ENCODE data around the gene KBTBD8.

Gene KBTBD8

DNA sequence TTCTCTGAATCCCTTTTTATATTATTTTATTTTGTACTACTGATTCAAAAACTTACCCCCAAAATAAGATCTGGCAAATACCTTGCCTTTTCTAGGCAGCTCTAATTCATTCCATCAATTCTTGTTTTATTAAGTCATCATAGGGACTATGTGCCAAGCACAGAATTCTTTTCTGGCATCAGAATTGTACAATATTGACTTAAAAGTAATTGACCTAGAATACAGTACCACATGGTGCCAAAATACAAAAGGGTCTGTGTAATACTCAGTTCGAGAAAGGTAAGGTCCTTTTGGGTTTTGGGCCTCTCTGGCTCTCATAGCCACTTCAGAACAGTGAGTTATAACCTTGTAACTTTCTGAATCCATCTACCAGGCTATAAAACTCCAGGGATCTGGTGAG lies 46.2 kb downstream of the KBTBD8 start:
- no peak for DNase-seq (ENCODE audit: low read depth)
- no peak overlapping the region for H3K4me3 ChIP-seq (ENCODE audit: control insufficient read depth, low read depth, low read length)
- TF ChIP-seq, protein P1, sequence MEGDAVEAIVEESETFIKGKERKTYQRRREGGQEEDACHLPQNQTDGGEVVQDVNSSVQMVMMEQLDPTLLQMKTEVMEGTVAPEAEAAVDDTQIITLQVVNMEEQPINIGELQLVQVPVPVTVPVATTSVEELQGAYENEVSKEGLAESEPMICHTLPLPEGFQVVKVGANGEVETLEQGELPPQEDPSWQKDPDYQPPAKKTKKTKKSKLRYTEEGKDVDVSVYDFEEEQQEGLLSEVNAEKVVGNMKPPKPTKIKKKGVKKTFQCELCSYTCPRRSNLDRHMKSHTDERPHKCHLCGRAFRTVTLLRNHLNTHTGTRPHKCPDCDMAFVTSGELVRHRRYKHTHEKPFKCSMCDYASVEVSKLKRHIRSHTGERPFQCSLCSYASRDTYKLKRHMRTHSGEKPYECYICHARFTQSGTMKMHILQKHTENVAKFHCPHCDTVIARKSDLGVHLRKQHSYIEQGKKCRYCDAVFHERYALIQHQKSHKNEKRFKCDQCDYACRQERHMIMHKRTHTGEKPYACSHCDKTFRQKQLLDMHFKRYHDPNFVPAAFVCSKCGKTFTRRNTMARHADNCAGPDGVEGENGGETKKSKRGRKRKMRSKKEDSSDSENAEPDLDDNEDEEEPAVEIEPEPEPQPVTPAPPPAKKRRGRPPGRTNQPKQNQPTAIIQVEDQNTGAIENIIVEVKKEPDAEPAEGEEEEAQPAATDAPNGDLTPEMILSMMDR (IDR thresholded peaks at IDR 0.05; ENCODE audit: control insufficient read depth, insufficient read depth, low read depth, low read length, missing control alignments): no peak

DNA sequence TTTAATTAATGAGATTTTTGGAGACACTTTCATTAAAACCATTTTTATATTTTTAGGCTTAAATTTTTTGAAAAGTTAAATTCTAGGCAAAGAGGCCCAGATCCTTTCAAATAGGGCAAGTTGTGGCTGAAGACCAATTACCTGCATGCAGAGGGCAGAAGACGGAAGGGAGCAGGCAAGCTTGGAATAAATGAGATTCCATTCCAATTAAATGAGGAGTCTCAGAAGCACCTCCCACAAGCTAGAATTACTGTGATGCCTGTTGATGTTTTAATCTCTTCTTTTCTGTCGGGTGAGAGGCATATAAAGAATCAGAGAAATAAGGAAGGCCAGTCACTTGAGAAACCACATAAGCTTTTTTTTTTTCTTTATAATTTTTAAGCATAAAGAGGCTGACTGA lies 46.8 kb downstream of the KBTBD8 start:
- TF ChIP-seq, protein P1 (IDR thresholded peaks at IDR 0.05; ENCODE audit: control insufficient read depth, insufficient read depth, low read depth, low read length, missing control alignments): no peak
- no peak for DNase-seq (ENCODE audit: low read depth)
- H3K4me3 ChIP-seq (ENCODE audit: control insufficient read depth, low read depth, low read length): no peak overlapping the region

DNA sequence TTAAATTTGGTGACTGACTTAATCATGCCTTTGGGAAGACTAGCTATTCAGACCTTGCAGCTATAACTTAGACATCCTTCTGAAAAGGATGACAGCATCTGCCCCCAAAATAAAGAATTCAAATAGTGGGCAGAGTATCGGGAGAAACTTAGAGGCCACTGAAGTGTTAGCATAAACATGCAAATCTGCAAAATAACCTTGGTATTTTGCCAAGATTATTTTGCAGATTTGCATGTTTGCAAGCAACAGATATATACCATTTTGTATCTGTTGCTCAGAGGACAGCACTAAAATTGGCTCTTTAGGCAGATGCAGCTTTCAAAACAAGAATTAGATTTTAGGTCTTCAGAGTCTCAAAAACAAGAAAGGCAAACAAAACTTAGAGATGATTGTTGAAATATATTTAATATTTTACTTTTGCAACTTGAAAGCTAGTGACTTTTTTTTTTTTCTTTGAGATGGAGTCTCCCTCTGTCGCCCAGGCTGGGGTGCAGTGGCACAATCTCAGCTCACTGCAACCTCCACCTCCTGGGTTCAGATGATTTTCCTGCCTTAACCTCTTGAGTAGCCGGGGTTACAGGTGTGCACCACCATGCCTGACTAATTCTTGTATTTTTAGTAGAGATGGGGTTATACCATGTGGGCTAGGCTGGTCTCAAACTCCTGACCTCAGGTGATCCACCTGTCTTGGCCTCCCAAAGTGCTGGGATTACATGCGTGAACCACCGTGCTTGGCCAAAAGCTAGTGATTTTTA lies 47.8 kb downstream of the KBTBD8 start:
- TF ChIP-seq, protein P1 (IDR thresholded peaks at IDR 0.05; ENCODE audit: control insufficient read depth, insufficient read depth, low read depth, low read length, missing control alignments): no peak
- no peak for DNase-seq (ENCODE audit: low read depth)
- no peak overlapping the region for H3K4me3 ChIP-seq (ENCODE audit: control insufficient read depth, low read depth, low read length)

DNA sequence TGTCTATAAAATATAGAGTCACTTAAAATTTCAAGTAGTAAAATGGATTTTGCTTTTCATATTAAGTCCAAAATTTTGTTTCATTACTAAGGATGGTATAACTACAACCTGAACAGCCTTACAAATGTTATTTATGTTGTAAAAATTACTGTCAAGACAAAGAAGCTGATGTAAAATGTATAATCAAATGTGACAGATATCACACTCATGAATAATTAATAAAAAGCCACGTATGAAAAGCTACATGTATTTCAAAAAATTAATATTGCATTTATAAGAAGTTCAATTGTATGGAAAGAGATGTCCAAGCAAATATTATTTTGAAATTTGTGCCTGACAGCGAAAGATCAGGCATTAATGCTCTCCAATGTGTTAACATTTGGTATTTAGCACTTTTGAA lies 48.9 kb downstream of the KBTBD8 start:
- TF ChIP-seq, protein P1 (IDR thresholded peaks at IDR 0.05; ENCODE audit: control insufficient read depth, insufficient read depth, low read depth, low read length, missing control alignments): no peak
- no peak overlapping the region for H3K4me3 ChIP-seq (ENCODE audit: control insufficient read depth, low read depth, low read length)
- no peak for DNase-seq (ENCODE audit: low read depth)

DNA sequence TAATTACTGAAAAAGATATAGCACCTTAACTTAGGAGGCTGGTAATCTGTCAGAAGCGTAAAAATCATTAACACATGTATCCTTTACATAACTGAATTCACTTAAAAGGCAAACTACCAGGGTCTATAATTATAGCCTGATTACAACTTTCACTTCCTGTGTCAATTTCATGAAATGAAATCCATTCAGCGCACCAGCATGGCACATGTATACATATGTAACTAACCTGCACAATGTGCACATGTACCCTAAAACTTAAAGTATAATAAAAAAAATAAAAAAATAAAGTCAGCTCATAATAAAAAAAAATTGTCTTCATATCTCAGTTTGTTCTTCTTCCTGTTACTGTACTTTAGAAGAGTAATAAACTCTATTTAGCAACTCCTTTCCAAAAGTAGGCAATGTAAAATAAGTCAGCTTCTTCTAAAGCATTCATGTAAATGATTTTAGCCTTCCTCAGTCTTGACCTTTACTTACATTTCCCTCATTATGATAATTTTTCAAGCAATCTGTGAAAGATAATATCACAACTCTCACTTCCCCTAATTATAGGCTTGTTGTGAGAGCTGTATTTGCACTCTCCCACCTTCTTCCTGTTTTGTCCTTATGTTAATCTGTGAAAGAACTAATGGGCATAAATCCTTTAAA lies 50.1 kb downstream of the KBTBD8 start:
- TF ChIP-seq, protein P1 (IDR thresholded peaks at IDR 0.05; ENCODE audit: control insufficient read depth, insufficient read depth, low read depth, low read length, missing control alignments): no peak
- no peak for DNase-seq (ENCODE audit: low read depth)
- no peak overlapping the region for H3K4me3 ChIP-seq (ENCODE audit: control insufficient read depth, low read depth, low read length)

DNA sequence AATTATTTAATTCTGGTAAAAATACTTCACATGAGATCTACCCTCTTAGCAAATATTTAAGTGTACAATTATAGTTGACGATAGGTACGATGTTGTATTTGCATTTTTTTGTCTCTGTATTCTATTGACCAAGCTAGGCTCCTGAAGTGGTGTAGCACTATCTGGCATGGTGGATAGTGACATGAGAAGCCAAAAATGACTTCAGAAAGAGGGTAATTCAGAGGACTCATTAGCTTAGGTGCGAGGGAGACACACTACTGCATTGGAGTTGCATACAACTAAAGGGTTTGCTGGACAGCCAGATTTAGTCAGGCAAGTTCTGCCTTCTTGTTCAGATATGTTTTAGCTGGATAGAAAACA lies 50.6 kb downstream of the KBTBD8 start:
- TF ChIP-seq, protein P1 (IDR thresholded peaks at IDR 0.05; ENCODE audit: control insufficient read depth, insufficient read depth, low read depth, low read length, missing control alignments): no peak
- H3K4me3 ChIP-seq (ENCODE audit: control insufficient read depth, low read depth, low read length): no peak overlapping the region
- no peak for DNase-seq (ENCODE audit: low read depth)

Data from AG09309 (cell line).